Psoas muscle (tissue), 8 donors: ENCODE data around the gene COL8A2. TPM values are rescaled to one million over a fixed set of nuclear protein-coding genes. Genes with fewer than 3 reads are reported as not detected.
A peak's percentile ranks its signal among the peaks of the same experiment; 100 is the strongest.

ENCODE experiments used
- ATAC-seq, 4 donors: fragments of 200-7000 bp; cut with Tn5 transposase; one replicate each; pipeline ENCODE4 v1.9.1; 2020; ENCODE audit warnings: moderate library complexity in 3 of 4, mild to moderate bottlenecking in 2 of 4
- DNase-seq, 2 donors: peaks; one replicate each; pipeline ENCODE4 v3.0.0-alpha.2; 2020
- H3K27ac ChIP-seq: fragments of 200-600 bp; one replicate; pipeline ENCODE4 v1.8.0; 2022
- H3K27me3 ChIP-seq, 3 donors: fragments of 200-600 bp in 1 of 3; one replicate each; pipeline versions ENCODE4 v1.6.1 to v1.8.0; 2013 to 2022; ENCODE audit warnings: low read length in 2 of 3, mild to moderate bottlenecking in 2 of 3, moderate library complexity in 1 of 3; ENCODE audit not compliant: insufficient read depth in 3 of 3
- H3K36me3 ChIP-seq, 2 donors: fragments of 200-600 bp in 1 of 2; one replicate each; pipeline versions ENCODE4 v1.6.1 to v1.8.0; 2013 to 2022; ENCODE audit warnings: low read depth in 1 of 2, mild to moderate bottlenecking in 1 of 2, moderate library complexity in 1 of 2; ENCODE audit not compliant: insufficient read depth in 1 of 2
- H3K4me1 ChIP-seq: fragments of 200-600 bp; one replicate; pipeline ENCODE4 v1.8.0; 2022
- H3K4me3 ChIP-seq: fragments of 200-600 bp; one replicate; pipeline ENCODE4 v1.8.0; 2022; ENCODE audit warnings: mild to moderate bottlenecking
- H3K9me3 ChIP-seq: fragments of 200-600 bp; one replicate; pipeline ENCODE4 v1.8.0; 2022
- WGBS, 3 donors: extraction: QIAGEN DNeasy Blood & Tissue Kit; methylation state at CpG; one replicate each; pipeline versions ENCODE4 v1.1.6 to v1.1.7; 2013; 5-methylcytosine and 5-hydroxymethylcytosine counted together
- intact Hi-C, 2 donors: fragments of 100-400 bp; cut with DNase I; formaldehyde crosslinking; loops; one replicate each; pipeline versions ENCODE4 v1.11.0 to v1.14.2; 2022
- polyA plus RNA-seq, 3 donors: library from polyadenylated mRNA; stranded (reverse); fragments of 200-250 nt; gene quantifications; one replicate each; pipeline ENCODE4 v1.2.3, GENCODE V29; 2013
- total RNA-seq, 4 donors: library from RNA; stranded (reverse); fragmentation: NEBNext Ultra II Directional in 2 of 4; extraction: Animal tissue kit (Norgen Biotek cat#: 25700) in 2 of 4; gene quantifications; one replicate each; pipeline versions ENCODE4 v1.2.1 to v1.2.4, GENCODE V29; 2021 to 2023
- TF ChIP-seq, protein P1 (sequence below): fragments of 200-600 bp; IDR thresholded peaks from one replicate; pipeline ENCODE4 v1.8.0; 2022; ENCODE audit warnings: antibody characterized with exemption
- donor health status: healthy with polysubstance abuse.
- donor health status: DM: no; HTN: no; CAD: no; lungs with moderate emphysema.
- donor health status: Bipolar disorder and iron deficiency.
- donor health status: healthy.
- donor health status: DM: yes; HTN: yes; CAD: no.
- donor health status: DM: no; HTN: no; CAD: no.
- donor health status: DM: no; HTN: no; CAD: no.
- donor health status: DM: yes; HTN: yes; CAD: no.

Gene COL8A2
- total and polyA plus RNA-seq, 7 donors, result 0.06 to 0.41 (median 0.15) TPM

GRCh38 chr1:36115931-36116330, 9.1 kb downstream of the COL8A2 start:
- Histone ChIP-seq H3K4me1 (no peaks in the 10 kb centered on the region), H3K27me3 (no peaks in the 10 kb centered on the region), H3K4me3 (no peak overlapping the region), H3K36me3 (no peaks in the 10 kb centered on the region), H3K27ac (no peak overlapping the region), H3K9me3 (no peaks in the 10 kb centered on the region)
- intact Hi-C loops, result no loop called here
- 58 to 69% (median 60%) methylated on average over 5 of the region's 5 CpGs for WGBS, 3 donors
- TF ChIP-seq, protein P1, sequence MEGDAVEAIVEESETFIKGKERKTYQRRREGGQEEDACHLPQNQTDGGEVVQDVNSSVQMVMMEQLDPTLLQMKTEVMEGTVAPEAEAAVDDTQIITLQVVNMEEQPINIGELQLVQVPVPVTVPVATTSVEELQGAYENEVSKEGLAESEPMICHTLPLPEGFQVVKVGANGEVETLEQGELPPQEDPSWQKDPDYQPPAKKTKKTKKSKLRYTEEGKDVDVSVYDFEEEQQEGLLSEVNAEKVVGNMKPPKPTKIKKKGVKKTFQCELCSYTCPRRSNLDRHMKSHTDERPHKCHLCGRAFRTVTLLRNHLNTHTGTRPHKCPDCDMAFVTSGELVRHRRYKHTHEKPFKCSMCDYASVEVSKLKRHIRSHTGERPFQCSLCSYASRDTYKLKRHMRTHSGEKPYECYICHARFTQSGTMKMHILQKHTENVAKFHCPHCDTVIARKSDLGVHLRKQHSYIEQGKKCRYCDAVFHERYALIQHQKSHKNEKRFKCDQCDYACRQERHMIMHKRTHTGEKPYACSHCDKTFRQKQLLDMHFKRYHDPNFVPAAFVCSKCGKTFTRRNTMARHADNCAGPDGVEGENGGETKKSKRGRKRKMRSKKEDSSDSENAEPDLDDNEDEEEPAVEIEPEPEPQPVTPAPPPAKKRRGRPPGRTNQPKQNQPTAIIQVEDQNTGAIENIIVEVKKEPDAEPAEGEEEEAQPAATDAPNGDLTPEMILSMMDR, result no peak
- no peak for DNase-seq
- ATAC-seq, result no peak

DNA sequence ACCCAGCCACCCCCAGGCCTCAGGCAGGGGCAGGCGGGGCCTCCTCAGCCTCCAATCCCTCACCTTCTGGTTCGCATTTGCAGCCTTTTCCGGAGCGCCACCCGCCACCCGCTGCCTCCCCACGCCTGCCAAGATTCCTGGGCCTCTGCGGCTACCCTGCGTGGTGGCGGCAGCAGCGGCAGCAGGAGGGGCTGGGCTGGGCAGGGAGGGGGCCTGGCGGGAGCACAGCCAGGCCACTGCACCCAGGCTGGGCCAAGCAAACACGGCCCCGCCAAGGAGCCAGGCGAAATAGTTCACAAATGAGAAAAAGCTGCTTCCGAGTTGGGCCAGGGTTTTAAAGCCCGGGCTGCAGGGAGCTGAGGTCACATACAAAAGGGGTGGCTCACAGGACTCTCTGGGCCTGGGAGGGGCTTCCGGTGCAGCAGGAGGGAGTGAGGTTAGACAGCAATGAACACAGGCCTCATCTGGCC, 9.8 kb downstream of the COL8A2 start:
- peak in 2 of 4 donors; percentile 19 to 30 for ATAC-seq
- Histone ChIP-seq H3K4me1 (no peaks in the 10 kb centered on the region), H3K27ac (no peak overlapping the region), H3K27me3 (no peaks in the 10 kb centered on the region), H3K36me3 (no peaks in the 10 kb centered on the region), H3K9me3 (no peaks in the 10 kb centered on the region), H3K4me3 (no peak overlapping the region)
- 44 to 52% (median 49%) methylated on average over 18 of the region's 18 CpGs for WGBS, 3 donors
- DNase-seq, result peak in 1 of 2 donors; percentile 51
- intact Hi-C loops, result no loop called here
- TF ChIP-seq, protein P1, result no peak

DNA sequence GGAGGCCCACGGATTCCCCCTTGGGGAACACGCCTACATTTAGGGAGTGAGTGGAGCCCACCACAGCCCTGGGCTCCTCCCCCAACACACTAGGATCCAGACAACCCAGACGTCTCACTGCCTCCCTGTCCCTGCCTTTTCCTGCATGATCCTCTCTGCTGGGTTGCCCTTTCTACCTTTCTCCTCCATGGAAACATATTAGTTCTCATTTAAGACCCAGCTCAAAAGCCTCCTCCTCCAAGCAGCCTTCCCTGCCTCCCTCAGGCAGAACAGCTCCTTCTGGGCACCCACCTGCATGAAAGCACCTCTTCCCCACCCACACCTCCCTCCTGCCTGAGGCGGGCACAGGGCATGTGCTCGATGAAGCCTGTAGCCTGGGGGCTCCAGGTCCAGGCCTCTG, 10.7 kb downstream of the COL8A2 start:
- ATAC-seq (no peak), DNase-seq (no peak)
- no peaks in the 10 kb centered on the region for H3K36me3 ChIP-seq
- H3K9me3 ChIP-seq, result no peaks in the 10 kb centered on the region
- intact Hi-C loops, result no loop called here
- no peaks in the 10 kb centered on the region for H3K4me1 ChIP-seq
- no peak overlapping the region for H3K4me3 ChIP-seq
- WGBS, 3 donors, result 70 to 80% (median 72%) methylated on average over 5 of the region's 5 CpGs
- no peak overlapping the region for H3K27ac ChIP-seq
- H3K27me3 ChIP-seq, result no peaks in the 10 kb centered on the region
- TF ChIP-seq, protein P1, result no peak

GRCh38 chr1:36112823-36113222, 12.2 kb downstream of the COL8A2 start:
- Histone ChIP-seq H3K9me3 (no peaks in the 10 kb centered on the region), H3K27me3 (no peaks in the 10 kb centered on the region), H3K4me1 (no peaks in the 10 kb centered on the region), H3K36me3 (no peaks in the 10 kb centered on the region), H3K27ac (no peak overlapping the region), H3K4me3 (no peak overlapping the region)
- intact Hi-C loops, result no loop called here
- ATAC-seq (no peak), DNase-seq (no peak)
- WGBS, 3 donors, result 61 to 75% (median 65%) methylated on average over 9 of the region's 9 CpGs
- TF ChIP-seq, protein P1, result no peak

DNA sequence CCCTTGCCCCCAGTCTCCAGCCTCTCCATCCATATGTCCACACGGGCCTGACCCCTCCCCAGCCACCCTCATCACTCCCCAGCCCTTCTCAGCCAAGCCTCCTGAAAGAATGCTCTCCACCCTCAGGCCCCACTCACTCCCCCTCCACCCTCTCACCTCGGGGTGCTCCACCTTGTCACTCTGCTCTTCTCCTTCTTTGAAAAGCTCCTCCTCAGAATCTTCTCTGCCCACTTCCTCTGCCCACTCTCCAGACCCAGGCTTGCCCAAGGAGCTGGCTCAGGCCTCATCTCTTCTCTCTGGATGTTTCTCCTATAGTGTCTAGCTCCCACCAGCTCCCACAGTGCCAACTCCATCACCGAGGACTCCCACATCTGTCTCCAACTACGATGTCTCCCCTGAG, 13.9 kb downstream of the COL8A2 start:
- no peak overlapping the region for H3K27ac ChIP-seq
- H3K9me3 ChIP-seq, result no peaks in the 10 kb centered on the region
- TF ChIP-seq, protein P1, result no peak
- ATAC-seq, result no peak
- no peak for DNase-seq
- no peak overlapping the region for H3K4me3 ChIP-seq
- H3K4me1 ChIP-seq, result no peaks in the 10 kb centered on the region
- intact Hi-C loops, result no loop called here
- H3K27me3 ChIP-seq, result no peaks in the 10 kb centered on the region
- WGBS, 3 donors, result 47 to 66% (median 62%) methylated on average over 4 of the region's 4 CpGs
- no peaks in the 10 kb centered on the region for H3K36me3 ChIP-seq
